HG02885 (cell line): ENCODE data around the gene FYB1.
"Not testable (repeated sequence)": the region's sequence is repeated elsewhere in the genome, so short reads cannot be mapped to it uniquely, and the experiment has no call there.

Experiments
- ATAC-seq: cut with Tn5 transposase; IDR thresholded peaks from one replicate; pipeline ENCODE4 v1.9.1; 2021; ENCODE audit warnings: mild to moderate bottlenecking; ENCODE audit not compliant: unreplicated experiment, poor library complexity

FYB1 gene

DNA sequence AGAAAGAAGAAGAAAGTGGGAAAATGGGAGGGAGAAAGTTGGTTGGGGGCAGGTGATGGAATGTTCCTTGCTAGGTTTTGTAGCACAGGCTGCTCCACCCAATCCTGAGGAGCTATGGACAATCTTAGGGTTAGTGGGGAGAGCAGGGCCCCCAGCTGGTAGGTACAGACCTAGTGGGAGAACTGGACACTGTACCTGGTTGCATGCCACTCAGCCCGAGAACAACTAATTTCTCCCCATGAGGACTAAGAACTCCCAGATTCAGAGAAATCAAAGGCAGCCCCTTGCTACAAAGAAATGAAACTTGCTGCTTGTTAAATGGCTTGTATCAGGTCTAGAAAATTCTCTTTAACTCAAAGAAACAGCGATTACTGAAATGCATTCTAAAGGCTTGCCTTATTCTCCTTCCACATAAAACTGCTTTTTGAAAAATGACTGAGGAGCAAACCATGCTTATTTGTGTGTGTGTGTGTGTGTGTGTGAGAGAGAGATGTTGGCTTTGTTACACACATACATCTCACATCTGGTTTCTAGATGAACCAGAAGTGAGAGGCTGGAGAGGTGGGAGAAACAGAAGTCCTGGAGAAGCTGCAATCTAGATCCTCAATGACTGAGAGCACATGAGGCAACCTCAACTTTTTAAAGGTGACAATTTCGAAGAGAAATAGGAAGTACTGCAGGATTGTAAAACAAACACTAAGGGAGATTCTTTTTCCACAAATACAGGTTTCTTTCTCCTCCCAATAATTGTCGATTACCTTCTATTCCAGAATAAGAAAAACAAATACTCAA lies 28.9 kb downstream of the FYB1 start:
- ATAC-seq = no peak

DNA sequence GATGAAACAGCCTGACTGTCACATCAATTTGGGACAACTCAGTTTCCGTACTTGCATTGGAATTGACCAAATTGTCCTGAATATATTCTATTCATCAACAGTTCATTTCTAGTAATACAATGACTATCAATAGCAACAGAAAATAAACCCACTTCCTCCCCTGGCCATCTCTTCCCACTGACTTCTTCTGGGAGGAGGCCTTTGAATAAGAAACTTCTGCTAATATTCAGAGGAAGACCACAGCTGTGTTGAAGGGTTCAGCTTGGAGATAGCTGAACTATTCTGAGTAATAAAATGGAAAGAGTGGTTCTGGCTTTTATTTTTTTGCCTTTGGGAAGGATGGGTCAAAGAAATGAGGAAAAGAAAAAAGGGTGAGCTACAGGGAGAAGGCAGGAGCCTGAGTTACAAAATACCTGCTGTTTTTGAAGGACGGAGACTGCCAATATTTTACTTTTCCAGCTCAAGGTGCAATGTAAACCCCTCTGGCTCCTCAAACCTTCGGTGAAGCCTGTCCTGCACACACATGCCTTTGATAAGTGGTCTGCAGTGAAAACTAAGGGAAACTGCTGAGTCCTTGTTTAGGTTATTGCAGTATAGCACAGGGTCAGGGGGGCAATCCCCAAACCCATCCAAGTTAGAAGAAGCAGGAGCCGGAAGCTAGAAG lies 29.9 kb downstream of the FYB1 start:
- no peak for ATAC-seq

GRCh38 chr5:39187831-39188731 lies 31.3 kb downstream of the FYB1 start:
- no peak for ATAC-seq

- no peak for ATAC-seq
These were observed 32.4 kb downstream of the FYB1 start for GRCh38 chr5:39186722-39187539.

DNA sequence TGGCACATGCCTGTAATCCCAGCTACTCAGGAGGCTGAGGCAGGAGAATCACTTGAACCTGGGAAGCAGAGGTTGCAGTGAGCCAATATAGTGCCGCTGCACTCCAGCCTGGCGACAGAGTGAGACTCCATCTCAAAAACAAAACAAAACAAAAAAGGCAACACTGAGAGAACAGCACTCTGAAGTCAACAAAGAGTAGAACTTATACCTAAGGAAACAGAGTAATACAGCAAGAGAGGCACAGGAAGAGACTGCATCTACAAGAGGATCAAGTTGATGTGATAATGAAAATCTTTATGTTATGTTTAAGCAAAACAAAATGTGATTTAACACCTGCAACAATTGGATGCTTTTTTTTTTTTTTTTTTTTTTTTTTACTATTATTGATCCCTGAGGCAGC lies 33.1 kb downstream of the FYB1 start:
- ATAC-seq = no peak

DNA sequence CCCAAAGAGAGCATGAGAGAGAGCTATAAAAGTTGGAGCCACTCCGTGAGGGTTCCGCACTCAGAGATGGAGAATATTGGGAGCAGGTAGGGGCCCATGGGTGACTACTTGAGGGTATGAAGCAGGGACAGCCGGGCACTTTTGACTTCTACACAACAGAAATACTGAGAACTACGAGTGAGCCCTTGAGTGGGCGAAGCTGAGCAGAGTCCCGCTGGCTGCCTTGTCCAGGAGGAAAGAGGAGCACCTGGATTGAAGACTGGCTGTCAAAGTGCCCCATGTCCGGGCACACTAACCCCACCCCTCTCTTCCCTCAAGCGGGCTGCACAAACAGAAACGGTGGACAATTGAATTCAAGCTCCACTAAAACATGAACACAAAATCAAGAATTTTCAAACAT lies 33.6 kb downstream of the FYB1 start:
- ATAC-seq = no peak

- not testable (repeated sequence) for ATAC-seq
These were observed 39.8 kb downstream of the FYB1 start for GRCh38 chr5:39179561-39179960.

DNA sequence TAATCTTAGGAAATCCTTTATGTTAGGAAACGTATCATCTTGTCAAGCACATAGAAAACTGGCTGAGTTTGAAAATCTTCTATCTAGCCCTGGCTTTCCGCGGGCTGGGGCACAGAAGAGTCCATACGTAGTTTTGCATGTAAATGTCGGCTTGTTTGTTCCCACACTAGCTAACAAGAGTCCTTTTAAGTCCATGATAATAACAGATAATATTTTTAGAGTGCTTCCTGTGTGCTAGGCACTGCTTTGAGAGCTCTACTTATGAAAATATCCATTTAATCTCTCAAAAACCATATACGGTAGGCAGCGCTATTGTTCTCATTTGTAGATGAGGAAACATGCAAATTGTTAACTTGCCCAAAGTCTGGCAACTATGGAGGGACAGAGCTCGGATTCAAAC lies 40.5 kb downstream of the FYB1 start:
- no peak for ATAC-seq

GRCh38 chr5:39178171-39178570 lies 41.2 kb downstream of the FYB1 start:
- ATAC-seq = no peak

- ATAC-seq = peak; percentile 64
These were observed 41.8 kb downstream of the FYB1 start for GRCh38 chr5:39177631-39177964.

GRCh38 chr5:39176759-39177630 lies 42.4 kb downstream of the FYB1 start:
- ATAC-seq = peak; percentile 46

DNA sequence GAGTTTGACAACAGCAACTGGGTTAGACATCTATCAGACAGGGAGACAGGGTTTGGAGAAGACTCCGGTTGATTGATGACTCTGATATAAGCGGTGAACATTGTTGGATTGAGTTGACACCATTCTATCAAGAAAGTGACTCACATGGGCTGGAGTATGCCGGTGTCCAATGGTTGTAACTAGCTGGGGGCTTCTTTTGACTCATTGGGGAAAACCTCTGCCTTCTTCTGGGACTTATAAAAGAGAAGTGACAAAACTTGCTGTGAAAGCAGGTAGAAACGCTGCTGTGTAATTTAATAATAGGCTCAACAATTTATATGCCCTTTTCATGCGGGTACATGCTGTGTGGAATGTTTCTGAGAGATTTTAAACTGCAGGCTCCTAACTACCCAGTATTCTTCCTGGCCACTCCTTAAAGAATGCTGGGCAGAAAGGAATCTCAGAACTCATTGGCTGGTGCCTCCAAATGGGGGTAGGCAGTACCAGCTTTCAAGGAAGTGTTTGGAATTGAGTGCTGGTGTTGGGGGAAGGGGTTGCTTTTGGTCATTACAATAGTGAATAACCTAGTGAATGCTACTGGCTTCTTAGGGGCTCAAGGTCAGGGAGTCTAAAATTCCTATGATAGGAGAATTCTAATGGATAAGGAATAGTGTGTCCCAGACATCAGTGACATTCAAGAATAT lies 43.9 kb downstream of the FYB1 start:
- no peak for ATAC-seq

- ATAC-seq = no peak
These were observed 46.3 kb downstream of the FYB1 start for GRCh38 chr5:39173069-39173468.

DNA sequence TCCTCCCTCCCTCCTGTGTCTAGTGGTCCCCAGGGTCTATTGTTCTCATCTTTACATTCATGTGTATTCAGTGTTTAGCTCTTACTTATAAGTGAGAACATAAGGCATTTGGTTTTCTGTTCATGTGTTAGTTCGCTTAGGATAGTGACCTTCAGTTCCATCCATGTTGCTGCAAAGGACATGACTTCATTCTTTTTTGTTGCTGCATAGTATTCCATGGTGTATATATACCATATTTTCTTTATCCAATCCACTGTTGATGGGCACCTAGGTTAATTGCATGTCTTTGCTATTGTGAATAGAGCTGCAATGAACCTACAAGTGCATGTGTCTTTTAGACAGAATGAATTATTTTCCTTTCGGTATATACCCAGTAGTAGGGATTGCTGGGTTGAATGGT lies 46.8 kb downstream of the FYB1 start:
- ATAC-seq = no peak

DNA sequence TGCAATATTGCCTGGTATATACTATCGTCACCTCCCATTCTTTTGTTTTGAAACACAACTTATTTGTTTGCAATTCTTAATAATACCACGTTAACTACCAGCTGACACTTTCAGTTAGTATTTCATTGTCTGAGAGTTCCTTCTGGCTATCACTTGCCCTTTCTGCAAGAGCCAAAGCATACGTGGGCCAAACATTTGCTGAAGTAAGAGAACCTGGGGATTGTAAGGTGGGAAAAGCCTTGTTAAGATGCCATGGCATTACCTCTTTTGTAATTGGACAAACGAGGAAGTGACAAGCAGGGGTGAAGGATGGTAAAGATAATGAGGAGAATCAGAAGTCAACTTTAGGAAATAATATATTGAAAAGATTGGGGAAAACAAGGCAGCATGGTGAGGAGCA lies 47.7 kb downstream of the FYB1 start:
- no peak for ATAC-seq

DNA sequence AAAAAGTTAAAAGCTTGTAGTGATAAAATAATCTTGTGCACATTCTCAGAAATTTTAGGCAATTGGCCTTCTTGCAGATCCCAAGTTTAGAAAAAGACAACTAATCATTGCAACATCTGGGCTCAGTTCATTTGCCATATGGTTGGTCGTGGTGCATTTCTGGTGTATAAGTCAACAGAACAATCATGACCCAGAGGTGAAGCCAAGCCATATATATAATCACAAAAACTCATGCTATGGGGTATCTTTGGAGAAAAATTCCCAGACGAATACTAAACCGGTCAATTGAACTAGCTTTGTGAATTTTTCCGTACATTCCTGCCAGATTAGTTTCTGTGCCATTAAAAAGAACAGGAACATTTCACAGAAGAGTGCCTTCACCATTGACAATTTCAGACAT lies 50.3 kb downstream of the FYB1 start:
- ATAC-seq = no peak

DNA sequence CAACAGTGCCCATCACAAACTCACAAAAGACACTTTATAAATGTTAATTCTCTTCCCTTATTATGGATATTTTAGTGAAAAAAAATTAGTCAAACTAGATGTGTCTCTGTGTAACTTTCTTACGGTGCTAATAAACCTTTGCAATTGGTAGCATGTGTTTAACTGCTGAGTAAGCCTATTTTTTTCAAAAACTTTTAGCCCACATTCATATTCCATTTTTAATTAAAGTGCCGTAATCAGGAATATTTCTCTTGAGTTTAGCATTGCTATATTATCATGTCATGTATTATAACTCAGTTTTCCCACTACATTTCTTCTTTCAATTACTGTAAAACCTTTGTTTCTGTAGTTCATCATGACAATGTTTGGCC lies 51.4 kb downstream of the FYB1 start:
- no peak for ATAC-seq

GRCh38 chr5:39167141-39167971 lies 52.0 kb downstream of the FYB1 start:
- no peak for ATAC-seq
